Suprapubic skin (tissue), 4 donors: ENCODE measurements around the gene MBP.

Source experiments
- CTCF ChIP-seq, 2 donors: fragments of 200-600 bp in 1 of 2; fragments of 450-650 bp in 1 of 2; sonication (generic) in 1 of 2; IDR thresholded peaks; one replicate each; pipeline ENCODE4 v1.5.1; 2016 to 2019; ENCODE audit warnings: antibody characterized with exemption in 2 of 2, mild to moderate bottlenecking in 1 of 2, moderate library complexity in 1 of 2
- EP300 ChIP-seq: sonication (generic); formaldehyde crosslinking; IDR thresholded peaks from one replicate; pipeline ENCODE4 v1.6.1; 2017; ENCODE audit warnings: antibody characterized with exemption
- POLR2A ChIP-seq, 2 donors: fragments of 450-650 bp; IDR thresholded peaks; one replicate each; pipeline ENCODE4 v1.6.1; 2017; ENCODE audit warnings: antibody characterized with exemption in 2 of 2, mild to moderate bottlenecking in 2 of 2, moderate library complexity in 2 of 2
- POLR2AphosphoS5 ChIP-seq, 3 donors: sonication (generic); formaldehyde crosslinking; IDR thresholded peaks; one replicate each; pipeline ENCODE4 v1.6.1; 2017; ENCODE audit warnings: antibody characterized with exemption in 3 of 3

DNA sequence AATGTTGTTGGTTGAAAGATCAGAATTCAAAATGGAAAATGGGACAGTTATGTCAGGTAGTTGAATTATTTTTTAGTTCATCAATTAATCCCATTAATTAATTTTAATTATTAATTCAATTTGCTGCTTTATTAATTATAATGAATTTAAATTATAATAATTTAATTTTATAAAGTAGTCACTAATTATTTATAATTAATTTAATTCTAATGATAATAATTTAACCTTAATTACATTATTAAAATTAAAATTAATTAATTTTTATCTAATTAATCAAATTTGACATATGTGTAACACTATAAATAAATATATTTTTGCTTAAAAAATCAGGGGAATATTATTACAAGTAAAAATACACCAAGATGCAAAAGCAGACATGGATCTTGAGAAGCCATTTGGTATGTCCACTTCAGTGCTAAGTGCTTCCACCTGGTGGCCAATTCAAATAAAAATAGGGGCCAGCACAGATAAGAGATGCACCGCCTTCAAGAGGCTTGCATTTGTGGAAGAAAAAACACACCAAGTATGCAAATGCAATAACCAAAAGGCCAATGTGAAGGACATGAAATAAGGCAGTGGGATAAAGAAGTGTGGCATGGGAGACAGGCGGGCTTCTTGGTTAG, 73.2 kb downstream of the MBP start:
- TF ChIP-seq CTCF (IDR thresholded peaks at IDR 0.05) = peak; percentile 40 to 47
- no peak for TF ChIP-seq POLR2AphosphoS5 (IDR thresholded peaks at IDR 0.05)
- no peak for TF ChIP-seq EP300
- no peak for TF ChIP-seq POLR2A (IDR thresholded peaks at IDR 0.05)
